DND-41 (cell line): ENCODE measurements around the gene FAM89A.
A peak's percentile ranks its signal among the peaks of the same experiment; 100 is the strongest.

Experiments
- ATAC-seq: fragments of 200-7000 bp; cut with Tn5 transposase; 3 replicates; pipeline ENCODE4 v1.9.1; 2021; ENCODE audit warnings: low read depth; ENCODE audit not compliant: insufficient read depth
- DNase-seq: peaks from one replicate; pipeline ENCODE4 v3.0.0-alpha.2; 2020
- H2AFZ ChIP-seq: 2 replicates; pipeline ENCODE4 v1.6.0; 2012; ENCODE audit warnings: low read depth, low read length
- H3K27ac ChIP-seq: 2 replicates; pipeline ENCODE4 v1.5.1; 2012; ENCODE audit warnings: low read length, inconsistent platforms
- H3K27me3 ChIP-seq: fragments of 200-600 bp; sonication (generic); 2 replicates; pipeline ENCODE4 v1.6.0; 2012; ENCODE audit warnings: low read length, mild to moderate bottlenecking, inconsistent platforms; ENCODE audit not compliant: insufficient read depth, poor library complexity
- H3K36me3 ChIP-seq: 2 replicates; pipeline ENCODE4 v1.5.1; 2012; ENCODE audit warnings: low read length, inconsistent platforms; ENCODE audit not compliant: insufficient read depth
- H3K4me1 ChIP-seq: 2 replicates; pipeline ENCODE4 v1.5.1; 2012; ENCODE audit warnings: mild to moderate bottlenecking, low read length; ENCODE audit not compliant: insufficient read depth
- H3K4me2 ChIP-seq: 2 replicates; pipeline ENCODE4 v1.6.0; 2012; ENCODE audit warnings: mild to moderate bottlenecking, moderate library complexity, low read length, inconsistent platforms; ENCODE audit not compliant: insufficient read depth
- H3K4me3 ChIP-seq, 2 experiments: fragments of 200-600 bp in 1 of 2; shearing (Covaris generic) in 1 of 2; 2 replicates each; pipeline ENCODE4 v1.5.1; 2012 to 2016; ENCODE audit warnings: inconsistent platforms in 2 of 2, low read length in 2 of 2, mild to moderate bottlenecking in 2 of 2, low read depth in 1 of 2, moderate library complexity in 1 of 2
- H3K79me2 ChIP-seq: 2 replicates; pipeline ENCODE4 v1.6.0; 2012; ENCODE audit warnings: low read length, inconsistent platforms; ENCODE audit not compliant: insufficient read depth
- H3K9ac ChIP-seq: 2 replicates; pipeline ENCODE4 v1.6.0; 2012; ENCODE audit warnings: low read depth, mild to moderate bottlenecking, inconsistent platforms, low read length, moderate library complexity
- H3K9me3 ChIP-seq: 2 replicates; pipeline ENCODE4 v1.5.1; 2012; ENCODE audit warnings: low read length, moderate library complexity, mild to moderate bottlenecking, inconsistent platforms; ENCODE audit not compliant: insufficient read depth, severe bottlenecking
- H4K20me1 ChIP-seq: 2 replicates; pipeline ENCODE4 v1.6.0; 2012; ENCODE audit warnings: low read length; ENCODE audit not compliant: insufficient read depth
- EZH2 ChIP-seq: IDR thresholded peaks from 3 replicates; pipeline ENCODE4 v1.6.1; 2012; ENCODE audit warnings: borderline replicate concordance, low read depth, mild to moderate bottlenecking, moderate library complexity, low read length, inconsistent platforms; ENCODE audit not compliant: severe bottlenecking
- TF ChIP-seq, protein P1 (sequence below): IDR thresholded peaks from 2 replicates; pipeline ENCODE4 v1.5.1; 2012; ENCODE audit warnings: borderline replicate concordance, low read length, moderate library complexity, mild to moderate bottlenecking; ENCODE audit not compliant: poor library complexity, severe bottlenecking; ENCODE audit errors: extremely low read depth

FAM89A gene

DNA sequence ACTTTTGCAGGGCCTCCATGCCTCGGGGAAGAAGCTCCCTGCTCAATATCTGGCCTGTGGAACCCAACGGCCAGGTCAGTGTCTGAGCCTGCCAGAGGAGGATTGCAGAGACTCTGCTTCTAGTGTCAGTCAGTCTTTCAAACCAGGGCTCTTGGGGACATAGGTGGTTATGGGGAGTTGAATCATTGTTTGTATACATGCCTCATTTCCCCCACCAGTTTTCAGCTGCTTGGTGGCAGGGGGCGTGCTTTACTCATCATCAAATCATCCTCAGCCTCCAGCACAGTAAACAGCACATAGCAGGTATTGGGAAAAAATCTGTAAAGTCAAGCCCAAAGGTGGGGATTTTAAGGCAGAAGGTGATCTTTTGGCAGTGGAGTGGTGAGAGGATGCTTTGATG, 17.4 kb upstream of the FAM89A start:
- Histone ChIP-seq H3K9ac (no peak overlapping the region), H3K27ac (no peak overlapping the region), H2AFZ (no peak overlapping the region), H3K27me3 (peaks cover 3% of the 10 kb centered on the region), H3K36me3 (no peaks in the 10 kb centered on the region), H3K4me1 (no peaks in the 10 kb centered on the region), H3K4me3 (no peak overlapping the region), H3K9me3 (no peaks in the 10 kb centered on the region), H3K4me2 (no peak overlapping the region), H3K79me2 (no peaks in the 10 kb centered on the region), H4K20me1 (no peaks in the 10 kb centered on the region)
- no peak for ATAC-seq
- TF ChIP-seq, protein P1, sequence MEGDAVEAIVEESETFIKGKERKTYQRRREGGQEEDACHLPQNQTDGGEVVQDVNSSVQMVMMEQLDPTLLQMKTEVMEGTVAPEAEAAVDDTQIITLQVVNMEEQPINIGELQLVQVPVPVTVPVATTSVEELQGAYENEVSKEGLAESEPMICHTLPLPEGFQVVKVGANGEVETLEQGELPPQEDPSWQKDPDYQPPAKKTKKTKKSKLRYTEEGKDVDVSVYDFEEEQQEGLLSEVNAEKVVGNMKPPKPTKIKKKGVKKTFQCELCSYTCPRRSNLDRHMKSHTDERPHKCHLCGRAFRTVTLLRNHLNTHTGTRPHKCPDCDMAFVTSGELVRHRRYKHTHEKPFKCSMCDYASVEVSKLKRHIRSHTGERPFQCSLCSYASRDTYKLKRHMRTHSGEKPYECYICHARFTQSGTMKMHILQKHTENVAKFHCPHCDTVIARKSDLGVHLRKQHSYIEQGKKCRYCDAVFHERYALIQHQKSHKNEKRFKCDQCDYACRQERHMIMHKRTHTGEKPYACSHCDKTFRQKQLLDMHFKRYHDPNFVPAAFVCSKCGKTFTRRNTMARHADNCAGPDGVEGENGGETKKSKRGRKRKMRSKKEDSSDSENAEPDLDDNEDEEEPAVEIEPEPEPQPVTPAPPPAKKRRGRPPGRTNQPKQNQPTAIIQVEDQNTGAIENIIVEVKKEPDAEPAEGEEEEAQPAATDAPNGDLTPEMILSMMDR, result no peak
- TF ChIP-seq EZH2, result no peak
- no peak for DNase-seq

DNA sequence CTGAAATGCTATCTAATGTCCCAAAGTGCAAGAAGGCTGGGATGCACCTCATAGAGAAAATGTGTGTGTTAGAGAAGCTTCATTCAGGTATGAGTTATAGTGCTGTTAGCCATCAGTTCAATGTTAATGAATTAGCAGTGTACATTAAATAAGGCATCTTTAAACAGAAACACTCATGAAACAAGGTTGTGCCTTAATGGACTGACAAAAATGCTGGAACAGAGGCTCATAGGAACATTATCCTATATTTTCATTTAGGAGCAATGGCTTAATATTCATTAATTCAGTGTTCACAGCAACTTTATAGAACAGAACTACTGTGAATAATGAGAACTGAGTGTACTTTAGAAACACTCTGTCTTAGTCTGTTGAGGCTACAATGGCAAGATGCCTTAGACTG, 15.2 kb upstream of the FAM89A start:
- no peak overlapping the region for H3K4me3 ChIP-seq
- no peak for TF ChIP-seq EZH2
- TF ChIP-seq, protein P1, result no peak
- no peak overlapping the region for H2AFZ ChIP-seq
- H3K27ac ChIP-seq, result no peak overlapping the region
- DNase-seq (no peak), ATAC-seq (no peak)
- no peak overlapping the region for H3K9ac ChIP-seq
- H3K27me3 ChIP-seq, result peaks cover 3% of the 10 kb centered on the region
- no peaks in the 10 kb centered on the region for H4K20me1 ChIP-seq
- H3K36me3 ChIP-seq, result no peaks in the 10 kb centered on the region
- H3K79me2 ChIP-seq, result no peaks in the 10 kb centered on the region
- H3K4me2 ChIP-seq, result no peak overlapping the region
- H3K4me1 ChIP-seq, result no peaks in the 10 kb centered on the region
- no peaks in the 10 kb centered on the region for H3K9me3 ChIP-seq

DNA sequence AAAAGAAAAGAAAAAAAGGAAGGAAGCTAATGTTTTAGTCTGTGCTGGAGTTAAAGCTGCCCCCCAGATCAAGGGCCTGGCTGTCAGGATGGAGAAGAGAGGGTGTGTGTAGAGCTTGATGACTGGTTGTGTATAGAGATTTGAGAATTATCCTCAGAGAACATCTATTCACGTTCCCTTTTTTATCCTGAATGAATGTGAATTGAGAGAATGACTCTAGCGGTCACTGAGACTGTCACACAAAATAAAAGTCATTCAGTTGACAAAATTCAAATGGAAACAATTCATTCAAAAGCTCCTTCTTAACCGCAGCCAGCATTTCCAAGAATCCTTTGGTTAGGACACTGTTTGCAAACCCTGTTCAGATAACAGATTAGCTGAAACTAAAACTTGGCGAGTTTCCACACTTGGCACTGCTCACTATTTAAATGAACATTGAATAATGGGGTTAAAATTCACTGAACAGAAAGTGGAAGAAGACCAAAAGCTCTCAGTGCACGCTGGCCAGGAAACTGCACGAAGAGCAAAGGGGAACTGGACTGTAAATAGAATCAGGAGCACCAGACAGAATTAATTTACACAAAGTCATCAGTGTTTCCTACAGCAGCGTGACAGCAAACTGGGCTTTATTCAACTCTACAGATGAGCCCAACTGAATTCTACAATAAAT, 13.6 kb upstream of the FAM89A start:
- DNase-seq, result no peak
- Histone ChIP-seq H3K79me2 (no peaks in the 10 kb centered on the region), H3K36me3 (no peaks in the 10 kb centered on the region), H3K4me2 (no peak overlapping the region), H4K20me1 (no peaks in the 10 kb centered on the region), H3K9ac (no peak overlapping the region), H3K27ac (no peak overlapping the region), H3K4me3 (no peak overlapping the region), H3K4me1 (no peaks in the 10 kb centered on the region), H3K27me3 (peaks cover 3% of the 10 kb centered on the region), H2AFZ (no peak overlapping the region), H3K9me3 (no peaks in the 10 kb centered on the region)
- ATAC-seq, result peak; percentile 22; the same call in 1 of the 3 replicates
- TF ChIP-seq, protein P1, result no peak
- no peak for TF ChIP-seq EZH2
